Aorta (tissue), 5 donors: ENCODE results near the gene ESRRG. TPM values are rescaled to one million over a fixed set of nuclear protein-coding genes. Genes with fewer than 3 reads are reported as not detected.
"Not testable (repeated sequence)": the region's sequence is repeated elsewhere in the genome, so short reads cannot be mapped to it uniquely, and the experiment has no call there.

Experiments
- ATAC-seq: fragments of 200-7000 bp; cut with Tn5 transposase; one replicate; pipeline ENCODE4 v1.9.1; 2022; ENCODE audit warnings: moderate library complexity; ENCODE audit not compliant: low FRiP score
- DNase-seq, 2 donors: peaks; one replicate each; pipeline ENCODE4 v3.0.0-alpha.2; 2020
- H3K27ac ChIP-seq, 2 donors: one replicate each; pipeline ENCODE4 v1.5.1; 2013; ENCODE audit warnings: low read length in 2 of 2, mild to moderate bottlenecking in 2 of 2, moderate library complexity in 2 of 2, control low read depth in 1 of 2, inconsistent platforms in 1 of 2, low read depth in 1 of 2
- H3K27me3 ChIP-seq, 2 donors: one replicate each; pipeline ENCODE4 v1.6.1; 2013; ENCODE audit warnings: control low read depth in 1 of 2, low read length in 1 of 2, mild to moderate bottlenecking in 1 of 2, moderate library complexity in 1 of 2; ENCODE audit not compliant: insufficient read depth in 2 of 2, control insufficient read depth in 1 of 2
- H3K36me3 ChIP-seq, 2 donors: one replicate each; pipeline ENCODE4 v1.6.1; 2013; ENCODE audit warnings: control low read depth in 1 of 2, low read length in 1 of 2, mild to moderate bottlenecking in 1 of 2; ENCODE audit not compliant: insufficient read depth in 2 of 2, control insufficient read depth in 1 of 2
- H3K4me1 ChIP-seq, 2 donors: one replicate each; pipeline ENCODE4 v1.6.1; 2013; ENCODE audit warnings: low read length in 2 of 2, control low read depth in 1 of 2, mild to moderate bottlenecking in 1 of 2, moderate library complexity in 1 of 2; ENCODE audit not compliant: insufficient read depth in 2 of 2, control insufficient read depth in 1 of 2
- H3K4me3 ChIP-seq, 2 donors: one replicate each; pipeline ENCODE4 v1.5.1; 2013; ENCODE audit warnings: low read length in 2 of 2, control low read depth in 1 of 2, mild to moderate bottlenecking in 1 of 2
- H3K9me3 ChIP-seq: one replicate; pipeline ENCODE4 v1.6.1; 2013; ENCODE audit warnings: mild to moderate bottlenecking, low read length; ENCODE audit not compliant: control insufficient read depth
- WGBS, 2 donors: extraction: QIAGEN DNeasy Blood & Tissue Kit; methylation state at CpG; one replicate each; pipeline ENCODE4 v1.1.7; 2013; 5-methylcytosine and 5-hydroxymethylcytosine counted together
- intact Hi-C, 2 donors: fragments of 100-400 bp; cut with DNase I; formaldehyde crosslinking; loops; one replicate each; pipeline versions ENCODE4 v1.14.2 to v1.15.0; 2022
- polyA plus RNA-seq, 2 donors: library from polyadenylated mRNA; stranded (reverse); fragments of 200-250 nt; gene quantifications; one replicate each; pipeline ENCODE4 v1.2.3, GENCODE V29; 2013
- total RNA-seq, 2 donors: library from RNA; stranded (reverse); fragmentation: NEBNext Ultra II Directional; extraction: Animal tissue kit (Norgen Biotek cat#: 25700); gene quantifications; one replicate each; pipeline ENCODE4 v1.2.1, GENCODE V29; 2021
- donor health status: healthy with polysubstance abuse.
- donor health status: Bipolar disorder and iron deficiency.
- donor health status: DM: no; HTN: no; CAD: no.
- donor health status: DM: no; HTN: no; CAD: no.
- donor health status: DM: yes; HTN: yes; CAD: no.

The ESRRG gene
- total and polyA plus RNA-seq, 4 donors, result 0.21 to 1.3 TPM; not detected in 2

DNA sequence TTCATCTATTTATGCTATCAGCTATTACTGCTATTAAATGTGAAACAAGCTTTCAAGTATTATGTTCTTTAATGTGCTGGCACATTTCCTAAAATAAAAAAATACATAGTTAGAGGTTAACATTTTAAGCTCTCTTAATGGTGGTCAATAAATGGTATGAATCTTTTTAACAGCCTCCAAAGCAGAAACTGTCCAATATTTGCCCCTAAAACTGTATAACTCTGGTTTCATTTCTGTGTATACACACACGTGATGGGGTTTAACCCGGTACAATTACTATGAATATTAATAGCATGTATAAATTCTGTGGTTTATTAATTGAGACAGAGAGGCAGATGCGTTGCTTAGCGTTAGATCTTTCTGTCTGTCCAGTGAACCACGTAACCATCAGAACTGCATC, 2.2 kb downstream of the ESRRG start:
- intact Hi-C loops, result no loop called here
- H3K27ac ChIP-seq, result no peak overlapping the region
- H3K36me3 ChIP-seq, result no peaks in the 10 kb centered on the region
- H3K27me3 ChIP-seq, result no peaks in the 10 kb centered on the region
- 63 to 71% methylated on average over 5 of the region's 5 CpGs for WGBS, 2 donors
- H3K4me3 ChIP-seq, result no peak overlapping the region
- no peaks in the 10 kb centered on the region for H3K9me3 ChIP-seq
- ATAC-seq (no peak), DNase-seq (no peak)
- H3K4me1 ChIP-seq, result no peaks in the 10 kb centered on the region

DNA sequence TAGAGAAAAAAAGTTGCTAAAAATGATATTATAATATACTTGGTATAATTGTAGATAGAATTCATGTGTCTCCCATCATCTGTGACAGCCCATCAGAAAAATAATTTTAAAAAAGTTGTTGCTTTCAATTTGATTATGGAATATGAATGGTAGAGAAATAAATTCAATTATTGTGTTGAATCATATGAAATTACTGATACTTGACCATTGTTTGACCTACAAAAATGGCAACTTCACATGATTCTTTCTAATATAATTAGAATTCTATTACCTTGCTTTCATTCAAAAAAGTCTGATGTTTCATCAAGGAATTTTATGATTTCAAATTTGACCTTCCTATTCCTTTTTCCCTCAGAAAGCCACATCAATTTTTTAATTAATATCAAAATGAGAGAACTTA, 11.5 kb downstream of the ESRRG start:
- H3K9me3 ChIP-seq, result peaks cover 1% of the 10 kb centered on the region
- no peaks in the 10 kb centered on the region for H3K36me3 ChIP-seq
- intact Hi-C loops, result no loop called here
- ATAC-seq (no peak), DNase-seq (no peak)
- H3K27ac ChIP-seq, result no peak overlapping the region
- H3K4me1 ChIP-seq, result no peaks in the 10 kb centered on the region
- no peak overlapping the region for H3K4me3 ChIP-seq
- no peaks in the 10 kb centered on the region for H3K27me3 ChIP-seq

GRCh38 chr1:216710598-216711333, 12.5 kb downstream of the ESRRG start:
- no peak for ATAC-seq
- intact Hi-C loops, result no loop called here
- no peak for DNase-seq
- Histone ChIP-seq H3K27ac (no peak overlapping the region), H3K27me3 (no peaks in the 10 kb centered on the region), H3K36me3 (no peaks in the 10 kb centered on the region), H3K9me3 (peaks cover 1% of the 10 kb centered on the region), H3K4me3 (no peak overlapping the region), H3K4me1 (no peaks in the 10 kb centered on the region)
- 82 to 84% methylated on average over 15 of the region's 15 CpGs for WGBS, 2 donors

- H3K4me3 ChIP-seq, result no peak overlapping the region
- H3K36me3 ChIP-seq, result no peaks in the 10 kb centered on the region
- WGBS, 2 donors, result 36 to 43% methylated on average over 5 of the region's 5 CpGs
- DNase-seq, result no peak
- ATAC-seq, result no peak
- no peaks in the 10 kb centered on the region for H3K27me3 ChIP-seq
- no peaks in the 10 kb centered on the region for H3K4me1 ChIP-seq
- peaks cover 1% of the 10 kb centered on the region for H3K9me3 ChIP-seq
- intact Hi-C loops, result no loop called here
- no peak overlapping the region for H3K27ac ChIP-seq
Measured at GRCh38 chr1:216710055-216710454, 13.2 kb downstream of the ESRRG start.

GRCh38 chr1:216705676-216706075, 17.6 kb downstream of the ESRRG start:
- intact Hi-C loops, result no loop called here
- Histone ChIP-seq H3K4me1 (no peaks in the 10 kb centered on the region), H3K4me3 (no peak overlapping the region), H3K9me3 (no peaks in the 10 kb centered on the region), H3K27ac (no peak overlapping the region), H3K27me3 (no peaks in the 10 kb centered on the region), H3K36me3 (no peaks in the 10 kb centered on the region)
- 57 to 73% methylated on average over 4 of the region's 4 CpGs for WGBS, 2 donors
- DNase-seq (no peak), ATAC-seq (no peak)

DNA sequence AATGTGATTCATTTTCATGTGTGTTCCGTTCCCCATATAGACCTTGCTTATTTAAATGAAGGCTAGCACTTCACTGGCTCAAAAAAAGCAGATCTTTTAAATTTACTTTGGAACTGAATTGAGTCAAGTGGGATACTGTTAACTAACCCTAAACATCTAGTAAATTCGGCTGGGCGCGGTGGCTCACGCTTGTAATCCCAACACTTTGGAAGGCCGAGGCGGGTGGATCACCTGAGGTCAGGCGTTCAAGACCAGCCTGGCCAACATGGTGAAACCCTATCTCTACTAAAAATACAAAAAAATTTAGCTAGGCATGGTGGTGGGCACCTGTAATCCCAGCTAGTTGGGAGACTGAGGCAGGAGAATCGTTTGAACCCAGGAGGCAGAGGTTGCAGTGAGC, 19.2 kb downstream of the ESRRG start:
- H3K9me3 ChIP-seq, H3K27ac ChIP-seq, H3K27me3 ChIP-seq, H3K4me1 ChIP-seq, DNase-seq, intact Hi-C loops, H3K4me3 ChIP-seq, ATAC-seq, H3K36me3 ChIP-seq: not testable (repeated sequence)
- 91 to 95% methylated on average over 9 of the region's 9 CpGs for WGBS, 2 donors

DNA sequence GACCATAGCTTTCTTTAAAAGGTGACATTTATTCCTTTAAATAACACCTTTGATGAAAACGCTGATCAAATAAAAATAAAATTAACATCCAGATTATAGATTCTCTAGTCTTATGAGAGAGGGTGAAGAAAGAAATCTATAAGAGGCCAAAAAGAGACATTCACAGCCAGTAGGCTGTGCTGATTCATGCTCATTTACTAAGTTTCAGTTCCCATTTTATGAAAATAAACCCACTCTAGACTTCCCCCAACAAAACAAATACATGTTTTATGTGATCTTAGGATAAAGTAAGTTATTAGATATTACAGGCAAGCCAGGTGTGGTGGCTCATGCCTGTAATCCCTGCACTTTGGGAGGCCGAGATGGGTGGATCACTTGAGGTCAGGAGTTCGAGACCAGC, 21.1 kb downstream of the ESRRG start:
- ATAC-seq, result no peak
- Histone ChIP-seq H3K27ac (no peak overlapping the region), H3K4me1 (no peaks in the 10 kb centered on the region), H3K27me3 (no peaks in the 10 kb centered on the region), H3K36me3 (no peaks in the 10 kb centered on the region), H3K9me3 (no peaks in the 10 kb centered on the region), H3K4me3 (no peak overlapping the region)
- 90% methylated on average over 3 of the region's 3 CpGs for WGBS, 2 donors
- no peak for DNase-seq
- intact Hi-C loops, result no loop called here

DNA sequence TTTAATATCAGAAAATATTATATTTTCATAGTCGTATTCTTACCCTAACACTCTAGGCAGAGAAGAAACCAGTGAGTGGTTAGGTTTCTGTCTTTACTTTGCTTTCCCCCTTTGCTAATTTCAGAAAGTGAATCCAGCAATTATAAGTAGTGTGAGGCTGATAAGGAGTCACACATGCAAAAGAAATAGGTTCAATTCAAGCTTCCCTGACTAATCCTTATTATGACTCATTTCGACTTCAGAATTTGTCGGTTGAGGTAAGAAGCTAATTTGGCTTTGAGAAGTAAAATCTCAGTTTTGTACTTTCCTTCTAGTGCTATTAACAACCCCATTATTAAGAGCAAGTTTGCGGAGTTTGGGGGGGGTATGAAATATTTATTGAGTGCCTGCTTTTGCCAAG, 22.4 kb downstream of the ESRRG start:
- DNase-seq (no peak), ATAC-seq (no peak)
- intact Hi-C loops, result no loop called here
- H3K4me3 ChIP-seq, result no peak overlapping the region
- no peaks in the 10 kb centered on the region for H3K4me1 ChIP-seq
- 75 to 81% methylated on average over 4 of the region's 4 CpGs for WGBS, 2 donors
- no peaks in the 10 kb centered on the region for H3K9me3 ChIP-seq
- no peaks in the 10 kb centered on the region for H3K36me3 ChIP-seq
- no peak overlapping the region for H3K27ac ChIP-seq
- H3K27me3 ChIP-seq, result no peaks in the 10 kb centered on the region

DNA sequence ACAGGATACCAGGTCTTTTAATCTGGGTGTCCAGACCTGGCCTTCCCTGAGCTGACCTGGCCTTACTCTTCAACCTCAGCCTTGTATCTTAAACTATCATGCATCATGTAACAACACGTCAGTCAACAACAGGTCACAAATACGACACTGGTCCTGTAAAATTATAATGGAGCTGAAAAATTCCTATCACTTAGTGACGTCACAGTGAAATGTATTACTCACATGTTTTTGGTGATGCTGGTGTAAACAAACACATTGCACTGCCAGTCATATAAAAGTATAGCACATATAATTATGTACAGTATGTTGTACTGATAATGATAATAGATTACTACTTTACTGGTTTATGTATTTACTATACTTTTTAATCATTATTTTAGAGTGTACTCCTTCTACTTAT, 31.5 kb downstream of the ESRRG start:
- WGBS, 2 donors, result 93 to 97% methylated on average over 3 of the region's 3 CpGs
- Histone ChIP-seq H3K4me3 (no peak overlapping the region), H3K36me3 (no peaks in the 10 kb centered on the region), H3K9me3 (no peaks in the 10 kb centered on the region), H3K4me1 (no peaks in the 10 kb centered on the region), H3K27me3 (no peaks in the 10 kb centered on the region), H3K27ac (no peak overlapping the region)
- DNase-seq (no peak), ATAC-seq (no peak)
- intact Hi-C loops, result no loop called here
